GM19455 (cell line): ENCODE measurements around the gene RGS8.

Experiments used
- ATAC-seq: cut with Tn5 transposase; IDR thresholded peaks from one replicate; pipeline ENCODE4 v1.9.1; 2021; ENCODE audit not compliant: unreplicated experiment

The RGS8 gene

DNA sequence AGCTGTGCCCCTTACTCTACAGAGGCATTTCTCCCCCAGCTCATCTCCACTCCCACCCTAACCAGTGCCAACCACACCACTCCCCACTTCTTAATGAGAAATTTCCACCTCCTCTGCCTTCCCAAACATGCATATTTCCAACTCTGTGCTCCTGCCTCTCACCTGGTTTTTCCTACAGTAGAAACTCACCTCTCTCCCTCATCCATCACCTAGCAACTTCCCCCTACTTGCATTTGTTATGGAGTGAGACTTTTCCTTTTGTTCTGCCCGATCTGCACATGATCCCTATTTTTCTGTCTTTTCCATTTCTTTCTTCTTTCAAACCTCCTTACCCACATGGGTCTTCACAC, 11.9 kb downstream of the RGS8 start:
- no peak for ATAC-seq

DNA sequence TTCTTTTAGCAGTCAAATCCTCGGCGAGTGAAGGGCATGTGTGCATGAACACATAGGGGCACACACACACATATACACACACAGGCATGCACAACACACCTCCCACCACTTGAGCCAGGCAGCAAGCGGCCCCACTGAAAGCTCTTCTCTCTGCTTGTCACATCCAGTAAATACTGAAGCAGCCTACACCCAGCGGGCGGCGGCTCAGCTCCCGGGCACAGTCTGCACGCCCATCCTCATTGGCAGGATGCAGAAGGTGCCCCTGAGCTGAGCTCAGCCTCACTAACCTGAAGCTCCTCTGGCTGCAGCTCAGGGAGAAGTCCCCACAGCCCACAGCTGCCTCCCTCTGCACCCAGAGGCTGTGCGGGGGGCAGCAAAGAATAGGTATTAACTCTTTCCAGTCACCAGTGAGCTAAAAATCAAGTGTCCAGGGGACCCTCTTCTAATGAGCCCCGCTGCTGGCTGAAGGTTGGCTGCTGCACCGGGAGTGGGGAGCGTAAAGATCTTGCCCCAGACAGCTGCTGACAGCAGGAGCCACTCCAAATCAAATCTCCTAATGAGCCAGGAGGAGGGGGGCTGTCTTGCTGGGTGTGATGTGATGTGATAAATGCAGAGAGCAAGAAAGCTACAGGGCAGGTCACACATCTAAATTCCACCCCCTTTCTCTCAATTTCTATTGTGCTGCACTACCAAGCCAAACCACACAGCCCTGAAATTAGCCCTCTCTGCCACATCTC, 12.5 kb downstream of the RGS8 start:
- ATAC-seq, result no peak

GRCh38 chr1:182670032-182670749, 14.2 kb downstream of the RGS8 start:
- ATAC-seq, result no peak

GRCh38 chr1:182669266-182669665, 15.1 kb downstream of the RGS8 start:
- no peak for ATAC-seq

- no peak for ATAC-seq
Measured at GRCh38 chr1:182668521-182669054, 15.8 kb downstream of the RGS8 start.

- no peak for ATAC-seq
Measured at GRCh38 chr1:182667848-182668505, 16.4 kb downstream of the RGS8 start.

DNA sequence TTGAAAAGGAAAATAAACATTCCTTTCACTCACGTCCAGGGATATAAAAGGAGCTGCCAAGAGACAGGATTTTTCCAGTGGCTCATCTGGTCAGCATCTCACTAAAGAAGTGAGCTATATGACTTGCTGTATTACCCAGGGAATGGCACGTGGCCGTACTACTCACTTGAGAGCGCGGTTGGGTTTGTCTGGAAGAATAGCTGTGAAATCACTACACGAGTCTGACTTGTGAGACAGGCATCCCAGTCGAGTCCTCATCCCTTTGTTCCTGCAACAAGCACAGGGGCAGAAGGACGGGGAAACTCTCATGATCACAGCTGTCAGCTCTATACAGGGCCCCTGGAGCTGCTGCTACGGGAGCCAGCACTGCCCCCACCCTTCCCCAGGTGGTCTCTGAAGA, 17.7 kb downstream of the RGS8 start:
- no peak for ATAC-seq

DNA sequence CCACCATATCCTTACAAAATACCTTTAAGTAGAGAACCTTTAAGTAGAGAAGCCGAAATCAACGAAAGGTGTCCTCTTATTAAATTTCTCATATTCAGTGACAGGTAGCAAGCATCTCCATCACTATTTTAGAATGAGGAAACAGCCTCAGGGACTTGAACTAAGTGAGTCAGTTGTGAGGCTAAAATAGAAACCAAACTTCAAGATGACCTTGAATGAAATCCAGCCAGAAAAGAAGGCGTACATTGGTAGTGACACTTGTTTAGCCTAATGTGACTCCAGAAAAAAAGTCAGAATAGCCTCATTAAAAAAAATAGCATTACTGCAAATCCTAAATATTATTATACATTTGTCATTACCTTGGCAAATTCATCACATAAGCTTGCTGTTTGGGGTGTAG, 20.1 kb downstream of the RGS8 start:
- ATAC-seq, result no peak

- no peak for ATAC-seq
Measured at GRCh38 chr1:182662956-182663355, 21.4 kb downstream of the RGS8 start.

DNA sequence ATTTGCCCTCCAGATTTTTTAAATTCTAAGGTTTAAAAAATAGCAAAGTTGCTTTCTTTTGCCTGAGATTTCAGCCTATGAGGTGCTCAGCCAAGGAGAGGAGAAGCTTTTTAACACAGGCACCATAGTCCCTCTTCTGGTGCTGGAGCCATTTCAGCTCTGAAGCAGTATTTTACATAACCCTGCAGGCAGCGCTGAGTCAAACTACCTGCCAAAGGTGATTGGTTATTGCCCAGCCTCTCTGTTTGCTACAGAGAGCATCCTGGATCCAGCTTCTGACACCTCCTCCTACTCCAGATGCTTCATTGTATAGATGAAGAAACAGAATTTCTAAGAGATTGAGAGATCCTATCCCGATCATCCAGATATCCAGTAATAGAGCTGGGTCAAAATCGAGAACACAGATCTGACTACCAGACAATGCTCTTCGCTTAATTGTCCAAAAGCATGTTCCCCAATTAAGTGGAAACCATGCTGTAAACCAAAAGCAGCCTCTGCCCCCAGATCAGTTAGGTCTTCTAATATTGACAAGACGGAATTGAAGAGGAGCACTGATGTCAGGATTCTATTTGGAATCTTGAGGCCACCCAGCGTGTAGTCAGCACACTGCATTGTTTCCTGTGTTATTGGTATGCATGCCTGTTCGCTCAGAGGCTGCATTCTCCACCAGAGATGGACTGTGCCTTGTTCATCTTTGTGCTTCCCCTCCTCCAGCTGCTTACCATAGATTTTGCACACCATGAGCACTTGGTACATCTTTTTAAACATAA, 22.1 kb downstream of the RGS8 start:
- no peak for ATAC-seq

GRCh38 chr1:182658055-182658454, 26.3 kb downstream of the RGS8 start:
- ATAC-seq, result no peak

- no peak for ATAC-seq
Measured at GRCh38 chr1:182656842-182657397, 27.5 kb downstream of the RGS8 start.

- ATAC-seq, result no peak
Measured at GRCh38 chr1:182653986-182654385, 30.4 kb downstream of the RGS8 start.

DNA sequence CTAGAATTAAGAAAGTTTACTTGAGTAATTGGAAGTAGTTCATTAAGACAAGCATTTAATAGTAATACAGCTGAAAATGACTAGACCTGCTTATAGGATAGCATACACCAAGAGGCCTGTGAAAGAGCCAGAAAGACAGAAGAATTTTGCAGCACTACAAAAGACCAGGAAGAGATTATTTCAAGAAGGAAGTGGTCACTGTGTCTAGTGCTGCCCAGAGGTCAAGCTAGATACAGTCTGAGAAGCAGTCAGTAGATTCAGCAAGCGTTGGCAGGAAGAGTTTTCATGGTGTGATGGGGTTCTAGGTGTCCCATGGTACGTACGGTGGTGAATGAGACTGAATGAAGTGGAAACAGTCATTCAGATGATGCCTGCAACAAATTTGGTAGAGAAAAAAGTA, 31.5 kb downstream of the RGS8 start:
- no peak for ATAC-seq

GRCh38 chr1:182651339-182651724, 33.1 kb downstream of the RGS8 start:
- ATAC-seq, result no peak

DNA sequence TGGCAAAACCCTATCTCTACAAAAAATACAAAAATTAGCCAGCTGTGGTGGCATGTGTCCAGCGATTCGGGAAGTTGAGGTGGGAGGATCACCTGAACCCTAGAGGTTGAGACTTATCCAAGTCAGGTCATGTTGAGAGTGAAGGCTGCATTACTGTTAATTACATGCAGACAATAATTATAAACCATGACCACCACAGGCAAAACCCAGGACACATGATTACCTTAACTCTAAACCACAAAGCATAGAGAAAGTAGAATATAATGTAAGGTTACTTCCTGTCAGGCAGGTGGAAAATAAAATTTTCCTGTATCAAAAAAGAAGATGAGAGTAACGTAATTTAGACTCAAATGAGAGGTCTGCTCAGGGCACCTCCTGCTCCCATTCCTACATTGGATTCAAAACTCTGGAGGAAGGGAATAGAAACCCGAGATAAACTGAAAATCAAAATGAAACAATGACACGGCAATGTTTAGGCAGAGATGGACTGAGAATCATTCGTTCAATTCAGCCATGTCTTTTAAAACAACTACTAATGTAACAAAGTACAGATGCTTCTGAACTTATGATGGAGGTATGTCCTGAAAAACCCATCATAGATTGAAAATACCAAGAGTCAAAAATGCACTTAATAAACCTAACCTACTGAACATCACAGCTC, 33.6 kb downstream of the RGS8 start:
- ATAC-seq, result no peak

- no peak for ATAC-seq
Measured at GRCh38 chr1:182649041-182649440, 35.3 kb downstream of the RGS8 start.

- no peak for ATAC-seq
Measured at GRCh38 chr1:182646739-182647138, 37.6 kb downstream of the RGS8 start.

DNA sequence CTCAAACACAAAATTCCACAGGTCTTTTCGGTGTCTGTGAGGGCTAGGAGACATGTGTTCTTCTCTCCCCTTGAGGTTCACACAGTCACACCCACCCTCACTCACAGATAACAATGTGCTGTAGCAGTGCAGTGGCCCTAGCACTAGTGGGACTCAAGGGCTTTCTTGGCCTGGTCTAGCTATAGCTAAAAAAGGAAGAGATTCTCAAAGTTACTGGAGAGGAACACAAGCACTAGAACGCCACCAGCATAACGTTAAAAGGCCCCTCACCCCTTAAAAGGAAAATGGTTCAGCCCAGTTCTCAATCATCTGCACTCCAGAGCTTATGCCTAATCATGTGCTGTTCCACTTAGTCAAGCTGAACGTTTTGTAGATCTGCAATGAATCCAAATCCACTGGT, 39.5 kb downstream of the RGS8 start:
- no peak for ATAC-seq

DNA sequence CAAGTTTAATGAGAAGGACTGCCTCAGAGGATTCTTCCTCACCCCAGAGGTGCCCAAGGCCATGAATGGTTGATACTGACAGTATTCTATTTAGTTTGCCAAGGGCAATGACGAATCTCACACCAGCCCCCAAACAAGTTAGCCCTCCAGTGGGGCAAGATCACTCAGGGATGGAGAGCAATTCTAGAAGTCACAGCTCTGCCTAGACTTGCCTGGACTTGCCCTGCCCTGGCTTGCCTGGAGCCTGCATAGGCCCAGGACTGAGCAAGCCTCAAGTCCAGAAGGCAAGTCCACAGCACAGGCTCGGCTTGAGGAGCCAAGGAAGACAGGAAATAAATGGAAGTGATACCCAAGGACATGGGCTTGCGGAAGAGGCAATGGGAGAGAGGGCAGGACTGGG, 40.7 kb downstream of the RGS8 start:
- ATAC-seq, result no peak
